ENCODE data around the gene PHF5A.

The PHF5A gene

DNA sequence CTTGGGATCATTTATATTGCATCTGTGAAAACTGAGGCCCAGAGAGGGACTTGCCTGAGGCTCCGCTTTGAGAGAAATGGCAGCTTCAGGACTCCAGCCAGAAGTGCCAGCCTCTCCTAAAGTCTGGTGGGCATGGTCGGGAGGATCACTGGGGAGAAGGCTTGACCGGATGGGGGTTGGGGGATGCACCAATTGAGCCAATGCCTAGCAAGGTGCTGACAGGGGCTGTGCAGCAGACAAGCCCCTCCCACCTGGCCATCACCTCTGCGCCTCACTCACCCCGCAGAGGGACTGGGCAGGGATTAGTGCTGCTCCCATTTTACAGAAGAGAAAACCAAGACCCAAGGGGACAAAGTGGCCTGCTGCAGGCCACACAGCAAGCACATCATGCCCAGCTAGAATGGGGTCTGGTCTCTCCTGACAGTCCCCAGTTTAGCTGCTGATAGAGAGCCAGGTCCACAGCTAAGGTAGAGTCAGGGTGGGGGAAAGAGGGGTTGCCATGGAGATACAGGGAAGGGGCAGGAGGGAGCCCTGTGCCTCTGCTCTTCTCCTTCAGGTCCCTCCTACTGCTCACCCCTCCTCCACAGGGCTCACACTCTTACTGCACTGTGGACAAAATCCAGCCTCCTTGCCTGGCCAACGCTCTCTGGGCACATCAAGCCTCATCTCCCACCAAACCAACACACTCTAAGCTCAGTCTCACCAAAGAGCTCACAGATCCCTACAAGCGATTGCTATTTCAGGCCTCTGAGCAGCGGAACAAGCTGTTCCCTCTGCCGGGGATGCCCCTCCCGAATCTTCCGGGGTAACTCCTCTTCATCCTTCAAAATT, 57.3 kb downstream of the PHF5A start:
- DNase-seq, result no peak

DNA sequence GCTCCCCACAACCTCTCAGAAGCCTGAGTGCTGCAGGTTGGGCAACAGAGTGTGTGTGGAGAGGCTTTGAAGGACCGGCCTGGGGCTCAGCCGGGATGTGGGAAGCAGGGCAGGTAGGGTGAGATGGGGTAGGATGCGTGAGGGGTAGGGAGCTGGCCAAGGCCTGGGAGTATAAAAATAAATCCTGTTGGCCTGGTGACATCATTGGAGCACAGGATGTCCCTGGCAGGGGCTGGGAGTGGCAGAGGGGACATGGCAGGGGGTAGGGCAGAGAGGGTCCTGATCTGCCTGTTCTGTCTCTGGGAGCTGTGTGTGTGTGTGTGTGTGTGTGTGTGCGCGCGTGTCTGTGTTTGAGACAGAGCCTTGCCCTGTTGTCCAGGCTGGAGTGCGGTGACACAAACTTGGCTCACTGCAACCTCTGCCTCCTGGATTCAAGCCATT, 58.2 kb downstream of the PHF5A start:
- DNase-seq, result no peak
